Kidney (tissue), 14 donors: ENCODE data around the gene ATL3. TPM values are rescaled to one million over a fixed set of nuclear protein-coding genes. Genes with fewer than 3 reads are reported as not detected.
"Not testable (repeated sequence)": the region's sequence is repeated elsewhere in the genome, so short reads cannot be mapped to it uniquely, and the experiment has no call there.

Experiments
- DNase-seq, 5 donors: peaks; one replicate each; pipeline ENCODE4 v3.0.0-alpha.2; 2013 to 2020
- FAIRE-seq: peaks from 2 replicates; lab custom pipeline; 2012; peaks lifted over from hg19 to GRCh38; lab: Jason Lieb, UNC
- H3K27ac ChIP-seq, 2 donors: one replicate each; pipeline ENCODE4 v1.7.0; 2013; ENCODE audit warnings: low read depth in 2 of 2, low read length in 2 of 2, inconsistent platforms in 1 of 2
- H3K27me3 ChIP-seq: one replicate; pipeline ENCODE4 v1.7.1; 2013; ENCODE audit warnings: low read length, inconsistent platforms; ENCODE audit not compliant: control insufficient read depth, insufficient read depth
- H3K36me3 ChIP-seq, 3 donors: one replicate each; pipeline versions ENCODE4 v1.7.0 to v1.7.1; 2013; ENCODE audit warnings: low read length in 3 of 3, control low read depth in 1 of 3, inconsistent platforms in 1 of 3; ENCODE audit not compliant: insufficient read depth in 3 of 3, control insufficient read depth in 2 of 3
- H3K4me1 ChIP-seq, 3 donors: one replicate each; pipeline versions ENCODE4 v1.7.0 to v1.7.1; 2013; ENCODE audit warnings: low read length in 3 of 3, inconsistent platforms in 1 of 3, low read depth in 1 of 3; ENCODE audit not compliant: control insufficient read depth in 2 of 3, insufficient read depth in 2 of 3
- H3K4me3 ChIP-seq, 3 donors: one replicate each; pipeline versions ENCODE4 v1.7.0 to v1.8.1; 2013; ENCODE audit warnings: low read length in 3 of 3, control low read depth in 1 of 3, inconsistent platforms in 1 of 3
- H3K9ac ChIP-seq, 3 donors: one replicate each; pipeline versions ENCODE4 v1.7.0 to v1.7.1; 2013; ENCODE audit warnings: low read length in 3 of 3, control low read depth in 1 of 3, inconsistent platforms in 1 of 3
- H3K9me3 ChIP-seq, 3 donors: one replicate each; pipeline versions ENCODE4 v1.7.0 to v1.7.1; 2013; ENCODE audit warnings: low read length in 3 of 3, control low read depth in 1 of 3, inconsistent platforms in 1 of 3; ENCODE audit not compliant: control insufficient read depth in 2 of 3, insufficient read depth in 1 of 3
- intact Hi-C: fragments of 100-400 bp; cut with DNase I; formaldehyde crosslinking; loops from one replicate; pipeline ENCODE4 v1.11.1; 2022
- polyA plus RNA-seq: library from polyadenylated mRNA; stranded (reverse); fragments of 350-450 nt; fragmentation: Illumina TruSeq; extraction: RNeasy Lipid Tissue Mini Kit (QIAGEN cat#74804); gene quantifications from one replicate; pipeline ENCODE4 v1.2.3, GENCODE V29; 2014; ENCODE audit warnings: low read depth, low replicate concordance; ENCODE audit not compliant: insufficient read depth
- total RNA-seq: library from RNA; stranded (reverse); fragmentation: NEBNext Ultra II Directional; extraction: Animal tissue kit (Norgen Biotek cat#: 25700); gene quantifications from one replicate; pipeline ENCODE4 v1.2.1, GENCODE V29; 2021
- TF ChIP-seq, protein P1 (sequence below): IDR thresholded peaks from 3 replicates; pipeline ENCODE4 v1.5.1; 2012; ENCODE audit warnings: mild to moderate bottlenecking, moderate library complexity, borderline replicate concordance; ENCODE audit not compliant: insufficient read depth; ENCODE audit errors: extremely low read depth
- donor health status: control.
- donor health status: control.
- donor health status: control.
- donor health status: control.
- donor health status: control.
- donor health status: DM: yes; HTN: yes; CAD: no.
- donor health status: Normal renal cell carcinoma (clear cell type).

The ATL3 gene
- total and polyA plus RNA-seq, 2 donors from 2014 or later: 11.4 to 78.3 TPM

GRCh38 chr11:63694596-63694995 is 23.4 kb upstream of the ATL3 start:
- no peak overlapping the region for H3K9ac ChIP-seq
- DNase-seq (no peak), FAIRE-seq (no peak)
- no peaks in the 10 kb centered on the region for H3K27me3 ChIP-seq
- H3K4me1 ChIP-seq: peaks cover 0 to 5% (median 0%) of the 10 kb centered on the region in 3 donors
- TF ChIP-seq, protein P1, sequence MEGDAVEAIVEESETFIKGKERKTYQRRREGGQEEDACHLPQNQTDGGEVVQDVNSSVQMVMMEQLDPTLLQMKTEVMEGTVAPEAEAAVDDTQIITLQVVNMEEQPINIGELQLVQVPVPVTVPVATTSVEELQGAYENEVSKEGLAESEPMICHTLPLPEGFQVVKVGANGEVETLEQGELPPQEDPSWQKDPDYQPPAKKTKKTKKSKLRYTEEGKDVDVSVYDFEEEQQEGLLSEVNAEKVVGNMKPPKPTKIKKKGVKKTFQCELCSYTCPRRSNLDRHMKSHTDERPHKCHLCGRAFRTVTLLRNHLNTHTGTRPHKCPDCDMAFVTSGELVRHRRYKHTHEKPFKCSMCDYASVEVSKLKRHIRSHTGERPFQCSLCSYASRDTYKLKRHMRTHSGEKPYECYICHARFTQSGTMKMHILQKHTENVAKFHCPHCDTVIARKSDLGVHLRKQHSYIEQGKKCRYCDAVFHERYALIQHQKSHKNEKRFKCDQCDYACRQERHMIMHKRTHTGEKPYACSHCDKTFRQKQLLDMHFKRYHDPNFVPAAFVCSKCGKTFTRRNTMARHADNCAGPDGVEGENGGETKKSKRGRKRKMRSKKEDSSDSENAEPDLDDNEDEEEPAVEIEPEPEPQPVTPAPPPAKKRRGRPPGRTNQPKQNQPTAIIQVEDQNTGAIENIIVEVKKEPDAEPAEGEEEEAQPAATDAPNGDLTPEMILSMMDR: no peak
- no peak overlapping the region for H3K4me3 ChIP-seq
- H3K27ac ChIP-seq: no peak overlapping the region
- intact Hi-C loops: no loop called here
- H3K36me3 ChIP-seq: no peaks in the 10 kb centered on the region
- H3K9me3 ChIP-seq: no peaks in the 10 kb centered on the region

DNA sequence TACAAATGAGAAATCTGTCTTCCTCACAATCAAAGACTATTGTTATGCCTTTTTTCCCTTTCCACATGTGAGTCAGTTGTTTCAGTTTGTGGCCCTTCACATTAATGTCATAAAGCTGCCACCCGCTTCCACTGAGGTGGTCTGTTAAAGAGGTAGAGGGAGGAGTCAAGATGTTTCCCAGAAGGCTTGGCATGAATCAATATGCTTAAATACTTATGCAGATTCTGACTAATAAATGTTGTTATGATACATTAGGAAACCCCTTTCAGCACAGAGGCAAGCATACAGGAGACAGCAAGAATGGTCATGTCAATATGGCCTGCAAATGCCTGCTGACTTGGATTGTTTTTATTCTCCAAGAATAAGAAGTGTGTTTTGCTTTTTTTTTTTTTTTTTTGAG is 16.7 kb upstream of the ATL3 start:
- Histone ChIP-seq H3K4me1 (peaks cover 0 to 8% (median 2%) of the 10 kb centered on the region in 3 donors), H3K9me3 (no peaks in the 10 kb centered on the region), H3K27ac (no peak overlapping the region), H3K9ac (no peak overlapping the region), H3K4me3 (no peak overlapping the region), H3K36me3 (no peaks in the 10 kb centered on the region), H3K27me3 (no peaks in the 10 kb centered on the region)
- TF ChIP-seq, protein P1: no peak
- DNase-seq (no peak), FAIRE-seq (no peak)
- intact Hi-C loops: no loop called here

DNA sequence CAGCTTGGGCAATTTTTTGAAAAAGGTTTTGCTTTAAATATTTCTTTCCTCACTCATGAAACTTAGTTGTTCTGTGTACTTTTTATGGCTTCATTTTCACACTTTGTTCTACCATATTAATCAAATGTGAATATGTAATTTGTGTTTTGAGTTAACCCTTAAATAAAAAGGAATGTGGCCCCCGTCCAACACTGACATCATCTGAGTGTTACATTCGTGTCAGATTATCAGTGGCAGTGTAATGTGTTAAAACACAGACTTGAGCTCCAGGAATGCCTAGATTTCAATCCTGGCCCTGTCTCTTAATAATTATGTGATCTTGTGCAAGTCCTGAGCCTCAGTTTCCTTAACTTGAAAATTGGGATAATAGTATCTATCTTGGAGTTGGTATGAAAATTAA is 15.8 kb upstream of the ATL3 start:
- no peak overlapping the region for H3K4me3 ChIP-seq
- peaks cover 0 to 10% (median 2%) of the 10 kb centered on the region in 3 donors for H3K4me1 ChIP-seq
- H3K9me3 ChIP-seq: no peaks in the 10 kb centered on the region
- H3K27ac ChIP-seq: no peak overlapping the region
- TF ChIP-seq, protein P1: no peak
- DNase-seq (no peak), FAIRE-seq (no peak)
- H3K27me3 ChIP-seq: no peaks in the 10 kb centered on the region
- intact Hi-C loops: no loop called here
- H3K36me3 ChIP-seq: no peaks in the 10 kb centered on the region
- no peak overlapping the region for H3K9ac ChIP-seq

DNA sequence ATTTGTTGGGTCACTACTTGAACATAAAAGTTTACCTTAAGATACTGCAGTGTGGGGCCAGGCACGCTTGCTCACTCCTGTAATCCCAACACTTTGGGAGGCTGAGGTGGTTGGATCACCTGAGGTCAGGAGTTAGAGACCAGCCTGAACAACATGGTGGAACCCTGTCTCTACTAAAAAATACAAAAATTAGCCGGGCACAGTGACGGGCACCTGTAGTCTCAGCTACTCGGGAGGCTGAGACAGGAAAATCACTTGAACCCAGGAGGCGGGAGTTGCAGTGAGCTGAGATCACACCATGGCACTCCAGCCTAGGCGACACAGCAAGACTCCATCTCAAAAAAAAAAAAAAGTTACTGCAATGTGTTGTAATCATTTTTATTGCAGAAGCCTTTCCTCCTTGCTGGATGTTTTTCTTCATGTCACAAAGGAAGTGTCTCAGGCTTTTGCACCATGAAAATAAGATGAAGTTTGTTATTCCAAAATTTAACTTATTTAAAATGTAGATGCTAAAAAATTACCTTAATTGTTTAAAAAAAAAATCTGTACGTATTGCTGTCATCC is 14.1 kb upstream of the ATL3 start:
- H3K27me3 ChIP-seq, H3K36me3 ChIP-seq, H3K9ac ChIP-seq, intact Hi-C loops, H3K27ac ChIP-seq, H3K4me3 ChIP-seq, DNase-seq, FAIRE-seq, H3K9me3 ChIP-seq: not testable (repeated sequence)
- peaks cover 0 to 10% (median 2%) of the 10 kb centered on the region in 3 donors for H3K4me1 ChIP-seq
